DOHH2 (cell line): ENCODE measurements around the gene IRF7.

ENCODE experiments used
- EZH2phosphoT487 ChIP-seq: fragments of 200-600 bp; sonication (generic); IDR thresholded peaks from 2 replicates; pipeline ENCODE4 v1.6.1; 2017; ENCODE audit warnings: borderline replicate concordance, mild to moderate bottlenecking, antibody characterized with exemption, low read length, moderate library complexity, mixed read lengths
- TF ChIP-seq, protein P1 (sequence below): fragments of 200-600 bp; sonication (generic); IDR thresholded peaks from one replicate; pipeline ENCODE4 v1.5.1; 2014; ENCODE audit warnings: antibody characterized with exemption, mild to moderate bottlenecking, low read depth, low read length; ENCODE audit not compliant: poor library complexity, severe bottlenecking

GRCh38 chr11:638631-639331 is 23.0 kb upstream of the IRF7 start:
- TF ChIP-seq, protein P1, sequence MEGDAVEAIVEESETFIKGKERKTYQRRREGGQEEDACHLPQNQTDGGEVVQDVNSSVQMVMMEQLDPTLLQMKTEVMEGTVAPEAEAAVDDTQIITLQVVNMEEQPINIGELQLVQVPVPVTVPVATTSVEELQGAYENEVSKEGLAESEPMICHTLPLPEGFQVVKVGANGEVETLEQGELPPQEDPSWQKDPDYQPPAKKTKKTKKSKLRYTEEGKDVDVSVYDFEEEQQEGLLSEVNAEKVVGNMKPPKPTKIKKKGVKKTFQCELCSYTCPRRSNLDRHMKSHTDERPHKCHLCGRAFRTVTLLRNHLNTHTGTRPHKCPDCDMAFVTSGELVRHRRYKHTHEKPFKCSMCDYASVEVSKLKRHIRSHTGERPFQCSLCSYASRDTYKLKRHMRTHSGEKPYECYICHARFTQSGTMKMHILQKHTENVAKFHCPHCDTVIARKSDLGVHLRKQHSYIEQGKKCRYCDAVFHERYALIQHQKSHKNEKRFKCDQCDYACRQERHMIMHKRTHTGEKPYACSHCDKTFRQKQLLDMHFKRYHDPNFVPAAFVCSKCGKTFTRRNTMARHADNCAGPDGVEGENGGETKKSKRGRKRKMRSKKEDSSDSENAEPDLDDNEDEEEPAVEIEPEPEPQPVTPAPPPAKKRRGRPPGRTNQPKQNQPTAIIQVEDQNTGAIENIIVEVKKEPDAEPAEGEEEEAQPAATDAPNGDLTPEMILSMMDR, result no peak
- no peak for TF ChIP-seq EZH2phosphoT487
